HepG2 (cell line): Measurements from ENCODE around the gene MNAT1. TPM values are rescaled to one million over a fixed set of nuclear protein-coding genes. Genes with fewer than 3 reads are reported as not detected.
A peak's percentile ranks its signal among the peaks of the same experiment; 100 is the strongest.

Experiments
- ATAC-seq: fragments of 200-7000 bp; cut with Tn5 transposase; 3 replicates; pipeline ENCODE4 v1.9.1; 2020; ENCODE audit warnings: mild to moderate bottlenecking, moderate library complexity
- BruUV-seq: library from RNA; stranded (reverse); fragments of 400-500 nt; replicated peaks from 2 replicates; lab custom pipeline; 2021; lab: Mats Ljungman, UMichigan
- CTCF ChIA-PET: fragments of 300-600 bp; formaldehyde crosslinking; extraction: SDS; loops from one replicate; lab custom pipeline; 2021; ENCODE audit warnings: low total read pairs, inconsistent platforms, low intra/inter-chr PET ratio; lab: Yijun Ruan, JAX
- POLR2A ChIA-PET: fragments of 350-600 bp; sonication (Branson Sonifier 250); formaldehyde crosslinking; loops from one replicate; lab custom pipeline; 2020; ENCODE audit warnings: antibody characterized with exemption, inconsistent platforms; lab: Yijun Ruan, JAX
- DNase-seq: peaks from one replicate; pipeline ENCODE4 v3.0.0-alpha.2; 2015; ENCODE audit warnings: low spot score
- FAIRE-seq: peaks from 3 replicates; lab custom pipeline; 2011; peaks lifted over from hg19 to GRCh38; lab: Jason Lieb, UNC
- H2AFZ ChIP-seq: one replicate; pipeline ENCODE4 v1.6.1; 2011; ENCODE audit warnings: low read length, inconsistent platforms
- H3K27ac ChIP-seq: fragments of 300-600 bp; 3 replicates; pipeline ENCODE4 v1.8.0; 2011; ENCODE audit warnings: mixed run types, mild to moderate bottlenecking, mixed read lengths, low read length, inconsistent platforms; ENCODE audit not compliant: insufficient read depth; ENCODE audit errors: extremely low read length
- H3K27me3 ChIP-seq, 2 experiments: fragments of 200-600 bp in 1 of 2; 2 replicates in 1 of 2; 3 replicates in 1 of 2; pipeline versions ENCODE4 v1.6.0 to v1.8.0; 2011; ENCODE audit warnings: low read length in 2 of 2, mild to moderate bottlenecking in 2 of 2, moderate library complexity in 2 of 2, inconsistent platforms in 1 of 2; ENCODE audit not compliant: insufficient read depth in 2 of 2, control insufficient read depth in 1 of 2
- H3K36me3 ChIP-seq, 2 experiments: fragments of 200-600 bp in 1 of 2; replicated peaks in 1 of 2; 2 replicates in 1 of 2; 3 replicates in 1 of 2; pipeline versions ENCODE4 v1.5.1 to v1.8.0; 2011; ENCODE audit warnings: low read length in 2 of 2, inconsistent platforms in 1 of 2; ENCODE audit not compliant: insufficient read depth in 2 of 2, control insufficient read depth in 1 of 2
- H3K4me1 ChIP-seq: 2 replicates; pipeline ENCODE4 v1.5.1; 2012; ENCODE audit warnings: low read length, inconsistent platforms; ENCODE audit not compliant: insufficient read depth
- H3K4me2 ChIP-seq: 2 replicates; pipeline ENCODE4 v1.6.0; 2011; ENCODE audit warnings: low read depth, low read length, inconsistent platforms
- H3K4me3 ChIP-seq, 3 experiments: fragments of 200-600 bp in 1 of 3; sonication (generic), shearing (Covaris generic) in 1 of 3; replicated peaks in 1 of 3; 2 replicates each; pipeline ENCODE4 v1.5.1; 2011 to 2016; ENCODE audit warnings: low read length in 3 of 3, inconsistent platforms in 2 of 3, low read depth in 2 of 3, mild to moderate bottlenecking in 2 of 3, control low read depth in 1 of 3, mixed read lengths in 1 of 3; ENCODE audit not compliant: insufficient read depth in 1 of 3
- H3K79me2 ChIP-seq: one replicate; pipeline ENCODE4 v1.6.1; 2011; ENCODE audit warnings: low read length, inconsistent platforms; ENCODE audit not compliant: insufficient read depth
- H3K9ac ChIP-seq: 2 replicates; pipeline ENCODE4 v1.6.0; 2011; ENCODE audit warnings: mild to moderate bottlenecking, low read depth, low read length, inconsistent platforms; ENCODE audit not compliant: insufficient read depth
- H3K9me3 ChIP-seq: 2 replicates; pipeline ENCODE4 v1.5.1; 2012; ENCODE audit warnings: mild to moderate bottlenecking, low read length
- H4K20me1 ChIP-seq: 2 replicates; pipeline ENCODE4 v1.6.0; 2011; ENCODE audit warnings: inconsistent platforms, mild to moderate bottlenecking, low read length, moderate library complexity; ENCODE audit not compliant: insufficient read depth
- HDAC6 ChIP-seq: fragments of 200-600 bp; sonication (generic); IDR thresholded peaks from 2 replicates; pipeline ENCODE4 v1.7.0; 2017; ENCODE audit warnings: mild to moderate bottlenecking, antibody characterized with exemption, low read length, low read depth
- MZF1 ChIP-seq: sonication (generic); formaldehyde crosslinking; IDR thresholded peaks from 2 replicates; pipeline ENCODE4 v1.8.1; 2023; ENCODE audit warnings: mild to moderate bottlenecking, missing genetic modification reagents, borderline replicate concordance
- PPARG ChIP-seq: conservative IDR thresholded peaks from 2 replicates; pipeline ENCODE4 v1.6.1; 2016; ENCODE audit warnings: missing biosample characterization, missing genetic modification reagents
- RFXANK ChIP-seq: IDR thresholded peaks from 2 replicates; pipeline ENCODE4 v1.6.1; 2016
- RFXAP ChIP-seq: sonication (generic); formaldehyde crosslinking; IDR thresholded peaks from 2 replicates; pipeline ENCODE4 v1.4.0; 2020; ENCODE audit warnings: missing genetic modification reagents, borderline replicate concordance
- TRIM22 ChIP-seq: fragments of 450-650 bp; IDR thresholded peaks from 2 replicates; pipeline ENCODE4 v1.6.1; 2017
- U2AF1 ChIP-seq: fragments of 200-400 bp; formaldehyde crosslinking; optimal IDR thresholded peaks from 2 replicates; pipeline ENCODE3; 2017; ENCODE audit warnings: mild to moderate bottlenecking, low read depth, low read length
- ZNF33A ChIP-seq: sonication (generic); formaldehyde crosslinking; IDR thresholded peaks from 2 replicates; pipeline ENCODE4 v1.5.1; 2020; ENCODE audit warnings: missing genetic modification reagents, mild to moderate bottlenecking, moderate library complexity, borderline replicate concordance
- ZNF703 ChIP-seq: sonication (generic); formaldehyde crosslinking; IDR thresholded peaks from 2 replicates; pipeline ENCODE4 v1.5.1; 2020; ENCODE audit warnings: missing genetic modification reagents, mild to moderate bottlenecking, moderate library complexity, borderline replicate concordance
- WGBS: methylation state at CpG from one replicate; pipeline ENCODE4 v1.1.6; 2017; ENCODE audit warnings: low lambda C conversion rate; 5-methylcytosine and 5-hydroxymethylcytosine counted together
- in situ Hi-C: cut with HindIII; loops from 2 replicates; pipeline ENCODE4 v1.10.0; 2017; ENCODE audit warnings: low pct_unique_long_range_greater_than_20kb; ENCODE audit not compliant: extremely low pct_ligation_motif_present
- intact Hi-C: fragments of 100-400 bp; cut with micrococcal nuclease; formaldehyde crosslinking; loops from one replicate; pipeline ENCODE4 v1.10.0; 2022; ENCODE audit not compliant: unreplicated experiment
- polyA plus RNA-seq, 8 experiments: library from polyadenylated mRNA; depleted of rRNA in 3 of 8; stranded (reverse) in 7 of 8; unstranded in 1 of 8; fragments of >200 nt; fragmentation: Illumina TruSeq in 4 of 8; extraction: Trizol in 4 of 8; gene quantifications; 2 replicates each; pipeline versions ENCODE4 v1.2.1 to v1.2.3, GENCODE V29; 2011 to 2016; ENCODE audit warnings: low read depth in 4 of 8, missing spikeins in 1 of 8, mixed read lengths in 1 of 8; ENCODE audit not compliant: insufficient read depth in 1 of 8
- total RNA-seq, 5 experiments: library from RNA; depleted of rRNA; stranded (reverse); fragments of >200 nt; fragmentation: Illumina TruSeq; extraction: Trizol; gene quantifications; 2 replicates each; pipeline ENCODE4 v1.2.3, GENCODE V29; 2016; ENCODE audit warnings: low read depth in 1 of 5
- TF ChIP-seq, protein P1 (sequence below): IDR thresholded peaks from 2 replicates; pipeline ENCODE4 v1.6.1; 2016; ENCODE audit warnings: mild to moderate bottlenecking
- TF ChIP-seq, protein P2 (sequence below): sonication (generic); formaldehyde crosslinking; IDR thresholded peaks from 2 replicates; pipeline ENCODE4 v1.4.0; 2020; ENCODE audit warnings: missing genetic modification reagents, mild to moderate bottlenecking, borderline replicate concordance
- TF ChIP-seq, protein P3 (sequence below): sonication (generic); formaldehyde crosslinking; IDR thresholded peaks from 2 replicates; pipeline ENCODE4 v1.9.0; 2022; ENCODE audit warnings: missing genetic modification reagents, mild to moderate bottlenecking, borderline replicate concordance
- TF ChIP-seq, protein P4 (sequence below): sonication (generic); formaldehyde crosslinking; conservative IDR thresholded peaks from 2 replicates; pipeline ENCODE4 v1.4.0; 2020; ENCODE audit warnings: missing genetic modification reagents

MNAT1 gene
- total and polyA plus RNA-seq, 2 of the 13 experiments (the other 11 are each of a cell fraction or from before 2014, with no cell fraction given) = 49.2 to 94.8 TPM

- TF ChIP-seq, protein P1, sequence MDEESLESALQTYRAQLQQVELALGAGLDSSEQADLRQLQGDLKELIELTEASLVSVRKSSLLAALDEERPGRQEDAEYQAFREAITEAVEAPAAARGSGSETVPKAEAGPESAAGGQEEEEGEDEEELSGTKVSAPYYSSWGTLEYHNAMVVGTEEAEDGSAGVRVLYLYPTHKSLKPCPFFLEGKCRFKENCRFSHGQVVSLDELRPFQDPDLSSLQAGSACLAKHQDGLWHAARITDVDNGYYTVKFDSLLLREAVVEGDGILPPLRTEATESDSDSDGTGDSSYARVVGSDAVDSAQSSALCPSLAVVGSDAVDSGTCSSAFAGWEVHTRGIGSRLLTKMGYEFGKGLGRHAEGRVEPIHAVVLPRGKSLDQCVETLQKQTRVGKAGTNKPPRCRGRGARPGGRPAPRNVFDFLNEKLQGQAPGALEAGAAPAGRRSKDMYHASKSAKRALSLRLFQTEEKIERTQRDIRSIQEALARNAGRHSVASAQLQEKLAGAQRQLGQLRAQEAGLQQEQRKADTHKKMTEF (CRISPR knock-in tag) = peak; percentile 47
- TF ChIP-seq MZF1 = no peak
Measured at GRCh38 chr14:60686865-60687264, 47.7 kb upstream of the MNAT1 start (continued).

DNA sequence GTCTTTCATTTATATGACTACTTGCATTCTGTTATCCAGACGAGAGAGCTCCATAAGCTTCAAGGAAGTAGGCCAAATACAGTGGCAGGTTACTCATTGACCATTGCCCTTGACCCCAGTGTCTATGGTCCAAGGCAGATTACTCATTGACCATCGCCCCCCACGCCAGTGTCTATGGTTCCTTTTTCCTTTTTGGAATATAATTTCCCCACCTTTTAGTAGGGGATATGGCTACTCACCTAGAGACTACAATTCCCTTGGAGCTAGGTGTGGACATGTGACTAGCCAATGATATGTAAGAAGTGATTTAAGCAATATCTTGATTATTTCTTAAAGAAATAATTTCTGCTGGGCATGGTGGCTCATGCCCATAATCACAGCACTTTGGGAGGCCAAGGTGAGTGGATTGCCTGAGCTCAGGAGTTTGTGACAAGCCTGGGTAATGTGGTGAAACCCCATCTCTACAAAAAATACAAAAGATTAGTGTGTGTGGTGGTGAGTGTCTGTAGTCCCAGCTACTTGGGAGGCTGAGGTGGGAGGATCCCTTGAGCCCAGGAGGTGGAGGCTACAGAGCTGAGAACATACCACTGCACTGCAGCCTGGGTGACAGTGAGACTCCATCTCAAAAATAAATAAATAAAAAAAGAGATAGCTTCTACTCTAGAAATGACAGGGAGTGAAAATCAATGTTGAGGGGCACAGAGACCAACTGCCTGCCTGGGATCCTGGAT lies 43.0 kb upstream of the MNAT1 start:
- Histone ChIP-seq H4K20me1 (no peaks in the 10 kb centered on the region), H3K9me3 (no peaks in the 10 kb centered on the region), H3K27ac (peak overlapping the region; percentile 60), H2AFZ (no peak overlapping the region), H3K36me3 (no peaks in the 10 kb centered on the region), H3K4me1 (peaks cover 68% of the 10 kb centered on the region), H3K79me2 (no peaks in the 10 kb centered on the region), H3K27me3 (no peaks in the 10 kb centered on the region), H3K4me2 (peak overlapping the region; percentile 64), H3K9ac (no peak overlapping the region), H3K4me3 (peak overlapping the region in 2 of 3 experiments; percentile 20 to 24; a peak in 2 of 6 replicates)
- ChIA-PET CTCF (no interaction called here), POLR2A (interaction anchor here (0.9 to 2.0 kb wide), 7 partner anchors 26 to 289 kb away, joined by 3 to 38 read pairs (median 6); partner anchors contain the start of genes SIX1, SIX4, SLC38A6 and TRMT5)
- in situ Hi-C loops = no loop called here
- DNase-seq = peak; percentile 77
- FAIRE-seq = peak; percentile 98
- intact Hi-C loops = no loop called here
- no TSS peak for BruUV-seq
- peak; percentile 94 for ATAC-seq
- 0% methylated on average over 3 of the region's 3 CpGs for WGBS
- TF ChIP-seq, protein P2, sequence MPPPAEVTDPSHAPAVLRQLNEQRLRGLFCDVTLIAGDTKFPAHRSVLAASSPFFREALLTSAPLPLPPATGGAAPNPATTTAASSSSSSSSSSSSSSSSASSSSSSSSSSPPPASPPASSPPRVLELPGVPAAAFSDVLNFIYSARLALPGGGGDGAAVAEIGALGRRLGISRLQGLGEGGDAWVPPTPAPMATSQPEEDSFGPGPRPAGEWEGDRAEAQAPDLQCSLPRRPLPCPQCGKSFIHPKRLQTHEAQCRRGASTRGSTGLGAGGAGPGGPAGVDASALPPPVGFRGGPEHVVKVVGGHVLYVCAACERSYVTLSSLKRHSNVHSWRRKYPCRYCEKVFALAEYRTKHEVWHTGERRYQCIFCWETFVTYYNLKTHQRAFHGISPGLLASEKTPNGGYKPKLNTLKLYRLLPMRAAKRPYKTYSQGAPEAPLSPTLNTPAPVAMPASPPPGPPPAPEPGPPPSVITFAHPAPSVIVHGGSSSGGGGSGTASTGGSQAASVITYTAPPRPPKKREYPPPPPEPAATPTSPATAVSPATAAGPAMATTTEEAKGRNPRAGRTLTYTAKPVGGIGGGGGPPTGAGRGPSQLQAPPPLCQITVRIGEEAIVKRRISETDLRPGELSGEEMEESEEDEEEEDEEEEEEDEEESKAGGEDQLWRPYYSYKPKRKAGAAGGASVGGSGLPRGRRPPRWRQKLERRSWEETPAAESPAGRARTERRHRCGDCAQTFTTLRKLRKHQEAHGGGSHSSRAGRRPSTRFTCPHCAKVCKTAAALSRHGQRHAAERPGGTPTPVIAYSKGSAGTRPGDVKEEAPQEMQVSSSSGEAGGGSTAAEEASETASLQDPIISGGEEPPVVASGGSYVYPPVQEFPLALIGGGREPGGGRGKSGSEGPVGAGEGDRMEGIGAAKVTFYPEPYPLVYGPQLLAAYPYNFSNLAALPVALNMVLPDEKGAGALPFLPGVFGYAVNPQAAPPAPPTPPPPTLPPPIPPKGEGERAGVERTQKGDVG (CRISPR knock-in tag) = no peak
- TF ChIP-seq TRIM22 (no peak), RFXAP (CRISPR knock-in tag) (no peak), HDAC6 (no peak), RFXANK (CRISPR knock-in tag) (no peak), ZNF703 (no peak), U2AF1 (no peak), ZNF33A (CRISPR knock-in tag) (no peak), PPARG (CRISPR knock-in tag) (peak; percentile 44; the same call in 1 of the 2 replicates)
- TF ChIP-seq, protein P3, sequence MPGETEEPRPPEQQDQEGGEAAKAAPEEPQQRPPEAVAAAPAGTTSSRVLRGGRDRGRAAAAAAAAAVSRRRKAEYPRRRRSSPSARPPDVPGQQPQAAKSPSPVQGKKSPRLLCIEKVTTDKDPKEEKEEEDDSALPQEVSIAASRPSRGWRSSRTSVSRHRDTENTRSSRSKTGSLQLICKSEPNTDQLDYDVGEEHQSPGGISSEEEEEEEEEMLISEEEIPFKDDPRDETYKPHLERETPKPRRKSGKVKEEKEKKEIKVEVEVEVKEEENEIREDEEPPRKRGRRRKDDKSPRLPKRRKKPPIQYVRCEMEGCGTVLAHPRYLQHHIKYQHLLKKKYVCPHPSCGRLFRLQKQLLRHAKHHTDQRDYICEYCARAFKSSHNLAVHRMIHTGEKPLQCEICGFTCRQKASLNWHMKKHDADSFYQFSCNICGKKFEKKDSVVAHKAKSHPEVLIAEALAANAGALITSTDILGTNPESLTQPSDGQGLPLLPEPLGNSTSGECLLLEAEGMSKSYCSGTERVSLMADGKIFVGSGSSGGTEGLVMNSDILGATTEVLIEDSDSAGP (CRISPR knock-in tag) = no peak
- TF ChIP-seq, protein P4, sequence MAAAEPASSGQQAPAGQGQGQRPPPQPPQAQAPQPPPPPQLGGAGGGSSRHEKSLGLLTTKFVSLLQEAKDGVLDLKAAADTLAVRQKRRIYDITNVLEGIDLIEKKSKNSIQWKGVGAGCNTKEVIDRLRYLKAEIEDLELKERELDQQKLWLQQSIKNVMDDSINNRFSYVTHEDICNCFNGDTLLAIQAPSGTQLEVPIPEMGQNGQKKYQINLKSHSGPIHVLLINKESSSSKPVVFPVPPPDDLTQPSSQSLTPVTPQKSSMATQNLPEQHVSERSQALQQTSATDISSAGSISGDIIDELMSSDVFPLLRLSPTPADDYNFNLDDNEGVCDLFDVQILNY (CRISPR knock-in tag) = no peak
